GM21529 (cell line): ENCODE results near the gene PLIN4.

ENCODE experiments used
- ATAC-seq: cut with Tn5 transposase; IDR thresholded peaks from one replicate; pipeline ENCODE4 v1.9.1; 2021; ENCODE audit not compliant: unreplicated experiment

Gene PLIN4

GRCh38 chr19:4507804-4508203 lies 10.5 kb downstream of the PLIN4 start:
- no peak for ATAC-seq

GRCh38 chr19:4507150-4507452 lies 11.2 kb downstream of the PLIN4 start:
- ATAC-seq: no peak

GRCh38 chr19:4506449-4507149 lies 11.7 kb downstream of the PLIN4 start:
- ATAC-seq: no peak

- ATAC-seq: no peak
Observed at GRCh38 chr19:4505570-4506448, 12.5 kb downstream of the PLIN4 start.

- ATAC-seq: no peak
Observed at GRCh38 chr19:4504891-4505569, 13.3 kb downstream of the PLIN4 start.

- ATAC-seq: no peak
Observed at GRCh38 chr19:4504297-4504701, 14.0 kb downstream of the PLIN4 start.

GRCh38 chr19:4503825-4504170 lies 14.5 kb downstream of the PLIN4 start:
- no peak for ATAC-seq

GRCh38 chr19:4503132-4503824 lies 15.0 kb downstream of the PLIN4 start:
- no peak for ATAC-seq

GRCh38 chr19:4502282-4503131 lies 15.8 kb downstream of the PLIN4 start:
- ATAC-seq: no peak

- ATAC-seq: no peak
Observed at GRCh38 chr19:4501691-4502090, 16.6 kb downstream of the PLIN4 start.

- no peak for ATAC-seq
Observed at GRCh38 chr19:4500841-4501591, 17.3 kb downstream of the PLIN4 start.

- no peak for ATAC-seq
Observed at GRCh38 chr19:4499855-4500254, 18.4 kb downstream of the PLIN4 start.

- no peak for ATAC-seq
Observed at GRCh38 chr19:4499318-4499717, 19.0 kb downstream of the PLIN4 start.

GRCh38 chr19:4498694-4499093 lies 19.6 kb downstream of the PLIN4 start:
- ATAC-seq: no peak

GRCh38 chr19:4497770-4498389 lies 20.4 kb downstream of the PLIN4 start:
- ATAC-seq: no peak

GRCh38 chr19:4496304-4496703 lies 22.0 kb downstream of the PLIN4 start:
- no peak for ATAC-seq

GRCh38 chr19:4495471-4495870 lies 22.8 kb downstream of the PLIN4 start:
- no peak for ATAC-seq

- ATAC-seq: no peak
Observed at GRCh38 chr19:4494691-4495064, 23.6 kb downstream of the PLIN4 start.

- no peak for ATAC-seq
Observed at GRCh38 chr19:4493929-4494690, 24.2 kb downstream of the PLIN4 start.
